ENCODE results near the gene PARD3B.

The PARD3B gene

GRCh38 chr2:205646680-205647079 lies 1101.4 kb downstream of the PARD3B start:
- no peak for DNase-seq

DNA sequence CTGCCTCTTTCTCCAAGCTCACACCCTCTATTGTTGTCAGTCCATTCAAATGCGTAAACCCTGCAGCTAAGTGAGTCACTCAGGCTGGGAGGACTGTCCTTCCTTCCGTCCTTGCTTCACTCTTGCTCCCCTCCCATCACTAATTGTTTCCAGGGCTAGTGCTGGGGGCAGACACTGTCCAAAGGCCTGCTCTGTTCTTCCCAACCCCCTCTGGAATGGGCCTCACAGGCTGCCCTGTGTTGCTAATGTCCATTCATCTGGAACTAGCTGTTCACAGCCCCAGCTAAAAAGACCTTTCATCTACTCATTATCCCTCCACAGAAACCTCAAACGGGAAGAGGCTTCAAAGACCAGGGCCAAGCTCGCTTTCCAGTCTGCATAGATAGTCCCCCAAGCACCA lies 1105.2 kb downstream of the PARD3B start:
- no peak for DNase-seq

- DNase-seq = no peak
Measured at GRCh38 chr2:205650931-205651330, 1105.7 kb downstream of the PARD3B start.

DNA sequence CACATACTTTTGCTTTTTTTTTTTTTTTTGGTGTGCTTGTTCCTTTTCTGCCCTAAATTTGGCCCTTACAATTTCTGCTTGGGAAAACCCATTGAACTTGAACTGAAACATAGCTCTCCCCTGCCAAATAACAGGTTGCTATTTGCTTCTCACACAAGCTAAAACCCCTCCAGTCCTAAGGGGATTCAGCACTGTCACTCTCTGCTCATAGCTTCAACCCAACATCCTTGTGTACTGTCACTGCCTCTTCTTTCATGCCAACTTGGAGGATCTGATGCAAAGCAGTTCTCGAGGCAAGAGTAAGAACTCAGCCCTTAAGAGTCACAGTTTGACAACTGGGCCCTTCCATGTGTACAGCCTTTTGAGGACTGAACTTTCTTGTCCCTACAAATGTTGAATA lies 1106.4 kb downstream of the PARD3B start:
- no peak for DNase-seq

- DNase-seq = no peak
Measured at GRCh38 chr2:205654878-205655605, 1109.8 kb downstream of the PARD3B start.

GRCh38 chr2:205655779-205656456 lies 1110.6 kb downstream of the PARD3B start:
- no peak for DNase-seq

DNA sequence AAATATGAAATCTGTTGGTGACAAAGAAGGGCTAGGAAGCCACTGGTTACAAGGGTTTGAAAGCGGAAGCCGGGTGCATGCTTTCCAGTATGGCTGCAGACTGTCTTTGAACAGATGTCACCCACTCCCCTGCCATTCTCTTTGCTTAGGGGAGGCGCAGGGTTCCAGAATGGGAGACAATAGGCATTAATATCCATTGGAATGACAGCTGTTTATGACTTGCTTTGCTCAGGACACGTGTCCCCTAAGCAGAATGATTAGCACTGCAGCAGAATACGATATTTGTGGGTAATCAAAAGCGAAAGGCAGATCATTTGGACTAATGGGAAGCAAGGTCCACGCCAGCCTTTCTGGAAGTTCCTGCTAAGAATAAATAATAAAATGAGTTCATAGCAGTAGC lies 1111.2 kb downstream of the PARD3B start:
- no peak for DNase-seq

DNA sequence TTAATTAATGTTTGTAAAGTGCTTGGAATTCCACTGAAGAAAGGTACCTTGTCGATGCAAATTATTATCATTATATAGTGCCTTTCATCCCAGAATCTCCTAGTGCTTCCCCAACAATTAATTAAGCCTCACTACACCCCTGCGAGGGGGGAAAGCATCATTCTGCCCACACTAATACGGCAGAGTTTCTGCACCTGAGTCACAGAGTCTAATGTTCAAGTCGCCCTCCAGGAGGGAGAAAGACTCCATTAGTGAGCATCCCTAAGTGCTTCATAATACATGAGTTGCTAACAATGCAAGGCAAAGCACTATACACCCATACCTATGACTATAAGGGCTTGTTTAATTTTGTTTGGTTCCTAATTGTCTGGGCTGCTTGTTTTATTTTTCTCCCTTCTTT lies 1111.7 kb downstream of the PARD3B start:
- no peak for DNase-seq

GRCh38 chr2:205657579-205657978 lies 1112.3 kb downstream of the PARD3B start:
- DNase-seq = no peak

- DNase-seq = no peak
Measured at GRCh38 chr2:205658068-205658467, 1112.8 kb downstream of the PARD3B start.

DNA sequence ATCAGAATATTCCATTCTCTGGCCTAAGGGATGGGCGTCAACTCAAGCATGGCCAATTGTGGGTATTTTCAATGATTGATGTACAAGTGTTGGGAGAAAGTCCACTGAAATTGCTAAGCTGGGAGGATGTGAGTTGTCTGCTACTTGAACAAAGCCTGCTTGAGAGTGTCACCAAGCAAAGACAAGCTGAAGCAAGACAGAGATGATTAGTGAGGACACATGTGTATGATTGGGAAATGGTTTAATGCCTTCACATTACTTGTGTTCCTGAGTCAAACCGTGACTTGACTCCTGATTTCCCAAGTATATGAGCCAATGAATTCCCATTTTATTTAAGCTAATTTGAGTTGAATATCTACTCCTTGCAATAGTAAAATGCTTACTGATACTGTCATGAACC lies 1113.3 kb downstream of the PARD3B start:
- no peak for DNase-seq

DNA sequence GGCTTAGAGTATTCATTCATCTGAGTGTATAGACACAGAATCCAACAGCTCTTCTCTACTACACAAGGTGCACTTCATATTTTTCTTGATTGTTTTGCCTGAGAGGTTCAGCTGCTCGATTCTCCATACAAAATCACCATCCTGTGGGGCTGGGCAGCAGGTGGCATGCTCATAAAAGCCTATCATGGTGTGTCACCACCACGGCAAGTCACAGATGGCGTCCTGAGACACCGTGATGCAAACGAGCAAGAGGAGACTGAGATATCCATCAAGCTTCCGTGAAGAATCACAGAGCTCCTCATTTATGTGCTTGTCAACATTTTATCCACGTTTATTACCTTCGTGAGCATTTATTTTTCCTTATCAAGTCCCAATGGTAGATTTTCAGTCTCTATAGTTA lies 1114.6 kb downstream of the PARD3B start:
- no peak for DNase-seq

DNA sequence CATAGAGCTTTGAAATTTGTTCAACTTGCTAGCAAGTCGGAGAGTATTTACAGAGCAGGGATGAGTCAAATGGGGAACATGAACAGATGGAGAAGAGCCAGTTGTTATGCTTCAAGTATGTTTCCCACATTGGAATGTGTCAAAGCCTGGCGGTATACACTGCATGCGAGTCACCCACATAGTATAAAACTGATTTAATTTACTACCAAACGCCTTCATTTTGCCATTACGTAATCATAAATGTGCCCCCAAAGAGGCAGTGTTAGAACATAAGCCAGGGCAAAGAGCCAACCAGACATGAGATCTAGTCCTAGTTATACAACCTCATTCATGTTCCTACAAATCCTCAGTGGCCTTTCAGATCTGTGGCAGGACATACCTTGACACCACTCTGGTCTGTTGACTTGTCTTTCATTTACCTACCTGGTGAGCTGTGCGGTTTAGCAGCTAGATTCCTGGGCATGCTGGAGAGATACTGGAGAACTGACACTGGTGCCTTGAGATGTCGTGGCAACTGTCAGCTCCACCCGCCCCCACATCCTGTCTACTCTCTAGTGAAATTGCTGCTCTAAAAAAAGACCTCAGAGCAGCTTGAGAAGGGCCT lies 1115.3 kb downstream of the PARD3B start:
- DNase-seq = no peak

- DNase-seq = no peak
Measured at GRCh38 chr2:205661281-205661680, 1116.0 kb downstream of the PARD3B start.

- DNase-seq = no peak
Measured at GRCh38 chr2:205662206-205662965, 1117.1 kb downstream of the PARD3B start.

DNA sequence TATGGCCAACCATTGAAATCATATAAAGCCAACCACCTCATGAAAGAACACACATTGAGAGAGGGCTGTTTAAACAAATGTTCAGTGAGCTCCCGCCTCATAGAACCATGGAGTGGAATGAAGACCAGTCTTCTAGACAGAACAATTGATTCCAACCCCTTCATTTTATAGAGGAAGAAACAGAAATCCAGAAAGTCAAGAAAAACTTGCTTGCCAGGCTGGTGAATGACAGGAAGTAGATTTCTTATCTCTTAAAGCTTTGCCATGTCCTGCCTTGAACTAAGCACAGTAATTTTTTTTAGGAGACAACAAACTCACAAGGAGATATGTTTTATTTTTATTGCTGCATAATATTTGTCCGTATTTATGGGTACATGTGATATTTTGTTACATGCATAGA lies 1120.5 kb downstream of the PARD3B start:
- DNase-seq = no peak
